Stimulated activated naive CD8-positive, alpha-beta T cell treated with anti-CD3 and anti-CD28 coated beads, Interleukin-15, Interleukin-2, amounts not matched to agents 100 ng/mL and 50 ng/mL, for 24 hours (primary cell): Measurements from ENCODE around the gene CDC27.
A peak's percentile ranks its signal among the peaks of the same experiment; 100 is the strongest.

Experiments used
- H3K27ac Mint-ChIP-seq: one replicate; pipeline ENCODE4 v1.8.0; 2021; ENCODE audit warnings: mild to moderate bottlenecking, mixed read lengths
- H3K27me3 Mint-ChIP-seq: one replicate; pipeline ENCODE4 v1.8.0; 2021; ENCODE audit warnings: mixed read lengths
- H3K36me3 Mint-ChIP-seq: one replicate; pipeline ENCODE4 v1.8.0; 2021; ENCODE audit warnings: low read depth, mixed read lengths
- H3K4me1 Mint-ChIP-seq: one replicate; pipeline ENCODE4 v1.8.0; 2021; ENCODE audit warnings: low read depth, mixed read lengths
- H3K4me3 Mint-ChIP-seq: one replicate; pipeline ENCODE4 v1.8.0; 2021; ENCODE audit warnings: mild to moderate bottlenecking, mixed read lengths
- H3K9me3 Mint-ChIP-seq: one replicate; pipeline ENCODE4 v1.8.0; 2021; ENCODE audit warnings: mixed read lengths

Gene CDC27

DNA sequence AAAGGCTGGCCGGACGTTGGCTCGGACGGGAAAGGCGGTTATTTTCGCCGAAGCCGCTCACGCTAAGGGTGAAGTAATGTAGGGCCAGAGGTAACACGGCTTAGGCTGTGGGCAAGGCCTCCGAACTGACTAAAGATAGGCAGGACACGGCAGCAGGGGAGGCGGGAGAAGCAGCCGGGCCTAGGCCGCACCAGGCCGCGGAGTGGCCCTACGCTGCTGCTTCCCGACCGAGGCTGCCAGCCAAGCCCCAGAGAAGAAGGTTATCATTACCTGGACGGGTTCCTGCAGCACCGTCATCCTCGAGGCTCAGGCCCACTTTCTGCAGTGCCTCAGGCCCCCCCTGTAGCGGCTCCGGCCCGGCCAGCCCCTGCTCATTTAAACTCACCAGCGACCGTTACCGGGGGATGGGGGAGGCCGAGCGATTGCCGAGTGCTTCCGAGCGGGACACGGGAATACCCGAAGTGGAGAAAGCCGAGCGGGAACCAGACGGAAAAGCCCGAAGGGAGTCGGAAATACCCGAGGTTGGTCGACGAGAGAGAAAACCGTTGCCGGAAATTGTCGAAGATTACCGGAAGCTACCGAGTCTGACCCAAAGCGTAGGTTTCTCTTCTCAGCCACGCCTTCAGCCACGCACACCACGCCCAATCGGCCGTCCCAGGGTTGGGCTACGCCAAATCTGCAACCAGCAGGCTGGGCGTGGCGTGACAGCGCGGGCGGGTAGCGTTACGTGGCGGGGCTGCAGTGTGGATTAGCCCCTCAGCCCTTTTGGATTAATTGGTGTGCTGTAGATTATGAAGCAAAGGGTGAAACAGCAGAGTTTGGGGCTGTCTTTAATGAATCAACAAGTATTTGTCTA lies at the start of gene CDC27:
TSS of gene CDC27 (minus strand) at position 420 of the 856 bp plus-strand sequence. CDS start at position 297, 123 bp downstream.
- no peaks in the 10 kb centered on the region for H3K27me3 Mint-ChIP-seq
- peaks cover 55% of the 10 kb centered on the region for H3K4me1 Mint-ChIP-seq
- peak within 1 kb of the TSS; percentile 96 for H3K27ac Mint-ChIP-seq
- H3K36me3 Mint-ChIP-seq = peaks cover 12% of the 10 kb centered on the region
- H3K4me3 Mint-ChIP-seq = peak within 1 kb of the TSS; percentile 95
- no peaks in the 10 kb centered on the region for H3K9me3 Mint-ChIP-seq

DNA sequence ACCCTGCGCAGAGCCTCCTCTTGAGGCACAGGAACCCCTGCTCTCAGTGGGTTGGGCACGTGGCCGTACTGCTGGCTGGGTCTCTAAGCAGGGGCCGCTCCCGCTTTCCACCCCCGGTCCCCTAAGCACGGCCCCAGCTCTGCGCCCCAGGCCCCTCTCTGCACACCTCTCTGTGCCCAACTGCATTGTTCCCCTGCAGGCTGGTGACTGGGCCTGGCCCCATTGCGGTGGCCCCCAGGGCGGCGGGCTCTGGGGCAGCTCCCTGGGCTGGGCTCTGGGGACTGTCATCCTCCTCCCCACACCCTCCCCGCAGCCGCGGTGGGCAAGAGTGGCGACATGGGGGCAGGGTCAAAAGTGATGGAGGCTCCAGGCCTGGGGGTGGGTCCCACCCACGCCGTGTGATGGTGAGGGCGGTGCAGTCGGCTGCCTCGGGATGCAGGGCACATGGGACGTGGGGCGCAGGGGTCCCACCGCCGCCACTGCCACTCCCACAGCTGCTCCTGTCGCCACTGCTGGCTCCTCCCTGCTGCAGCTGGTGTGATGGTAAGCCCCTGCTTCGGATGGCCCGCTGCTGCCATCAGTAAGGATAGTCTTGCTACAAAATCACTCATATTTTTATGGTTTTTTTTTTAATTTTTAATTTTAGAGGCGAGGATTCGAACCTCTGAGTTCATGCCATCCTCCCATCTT lies 49.4 kb upstream of the CDC27 start:
- Mint-ChIP-seq H3K4me3 (no peak overlapping the region), H3K9me3 (no peaks in the 10 kb centered on the region), H3K27me3 (no peaks in the 10 kb centered on the region), H3K36me3 (no peaks in the 10 kb centered on the region), H3K4me1 (peaks cover 10% of the 10 kb centered on the region), H3K27ac (no peak overlapping the region)

GRCh38 chr17:47237841-47238240 lies 48.7 kb upstream of the CDC27 start:
- Mint-ChIP-seq H3K9me3 (no peaks in the 10 kb centered on the region), H3K36me3 (no peaks in the 10 kb centered on the region), H3K27ac (no peak overlapping the region), H3K4me1 (peaks cover 10% of the 10 kb centered on the region), H3K27me3 (no peaks in the 10 kb centered on the region), H3K4me3 (no peak overlapping the region)

GRCh38 chr17:47235923-47236322 lies 46.8 kb upstream of the CDC27 start:
- Mint-ChIP-seq H3K4me1 (peaks cover 10% of the 10 kb centered on the region), H3K36me3 (no peaks in the 10 kb centered on the region), H3K27me3 (peaks cover under 1% of the 10 kb centered on the region), H3K9me3 (no peaks in the 10 kb centered on the region), H3K27ac (no peak overlapping the region), H3K4me3 (no peak overlapping the region)

- Mint-ChIP-seq H3K27me3 (peaks cover 4% of the 10 kb centered on the region), H3K27ac (no peak overlapping the region), H3K4me1 (peaks cover 10% of the 10 kb centered on the region), H3K36me3 (no peaks in the 10 kb centered on the region), H3K4me3 (no peak overlapping the region), H3K9me3 (no peaks in the 10 kb centered on the region)
These were observed 46.4 kb upstream of the CDC27 start for GRCh38 chr17:47235506-47235905.

GRCh38 chr17:47232465-47232864 lies 43.4 kb upstream of the CDC27 start:
- H3K27ac Mint-ChIP-seq = no peak overlapping the region
- H3K27me3 Mint-ChIP-seq = peaks cover 6% of the 10 kb centered on the region
- no peak overlapping the region for H3K4me3 Mint-ChIP-seq
- no peaks in the 10 kb centered on the region for H3K36me3 Mint-ChIP-seq
- H3K9me3 Mint-ChIP-seq = no peaks in the 10 kb centered on the region
- H3K4me1 Mint-ChIP-seq = peaks cover 15% of the 10 kb centered on the region

GRCh38 chr17:47231866-47232265 lies 42.8 kb upstream of the CDC27 start:
- no peak overlapping the region for H3K27ac Mint-ChIP-seq
- no peaks in the 10 kb centered on the region for H3K9me3 Mint-ChIP-seq
- H3K36me3 Mint-ChIP-seq = no peaks in the 10 kb centered on the region
- peaks cover 6% of the 10 kb centered on the region for H3K27me3 Mint-ChIP-seq
- H3K4me3 Mint-ChIP-seq = no peak overlapping the region
- peaks cover 15% of the 10 kb centered on the region for H3K4me1 Mint-ChIP-seq

DNA sequence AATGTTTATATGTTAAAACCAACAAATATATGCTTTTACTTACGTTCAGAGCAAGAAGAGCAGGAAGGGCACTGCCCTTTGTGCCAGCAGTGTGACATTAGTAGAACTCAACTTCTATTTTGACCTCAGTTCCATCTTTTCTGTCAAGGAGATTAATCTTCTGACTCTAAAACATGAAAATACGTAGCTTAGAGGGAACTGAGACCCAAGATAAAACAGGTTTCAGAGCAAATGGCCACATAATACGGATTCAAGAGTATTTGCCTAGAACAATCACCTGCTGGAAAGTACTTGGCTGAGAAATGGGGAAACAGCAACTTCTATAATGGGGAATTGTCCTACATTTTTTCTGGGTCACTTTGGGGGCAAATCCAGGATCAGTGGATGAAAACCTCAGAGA lies 42.2 kb upstream of the CDC27 start:
- peaks cover 6% of the 10 kb centered on the region for H3K27me3 Mint-ChIP-seq
- no peaks in the 10 kb centered on the region for H3K36me3 Mint-ChIP-seq
- H3K27ac Mint-ChIP-seq = no peak overlapping the region
- peaks cover 15% of the 10 kb centered on the region for H3K4me1 Mint-ChIP-seq
- H3K4me3 Mint-ChIP-seq = no peak overlapping the region
- no peaks in the 10 kb centered on the region for H3K9me3 Mint-ChIP-seq

DNA sequence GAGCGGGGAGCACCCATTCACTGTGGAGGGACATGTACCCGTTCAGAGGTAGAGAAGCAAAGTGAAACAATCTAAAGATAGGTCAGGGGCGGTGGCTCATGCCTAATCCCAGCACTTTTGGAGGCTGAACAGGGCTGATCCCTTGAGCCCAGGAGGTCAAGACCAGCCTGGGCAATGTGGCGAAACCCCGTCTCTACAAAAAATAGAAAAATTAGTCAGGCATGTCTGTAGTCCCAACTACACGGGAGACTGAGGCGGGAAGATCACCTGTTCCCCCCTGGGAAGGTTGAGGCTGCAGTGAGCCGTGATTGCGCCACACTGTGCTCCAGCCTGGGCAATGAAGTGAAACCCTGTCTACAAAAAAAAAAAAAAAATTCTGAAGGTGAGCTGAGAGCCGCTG lies 41.8 kb upstream of the CDC27 start:
- H3K4me3 Mint-ChIP-seq = no peak overlapping the region
- H3K4me1 Mint-ChIP-seq = peaks cover 15% of the 10 kb centered on the region
- peaks cover 6% of the 10 kb centered on the region for H3K27me3 Mint-ChIP-seq
- no peaks in the 10 kb centered on the region for H3K36me3 Mint-ChIP-seq
- no peak overlapping the region for H3K27ac Mint-ChIP-seq
- no peaks in the 10 kb centered on the region for H3K9me3 Mint-ChIP-seq

DNA sequence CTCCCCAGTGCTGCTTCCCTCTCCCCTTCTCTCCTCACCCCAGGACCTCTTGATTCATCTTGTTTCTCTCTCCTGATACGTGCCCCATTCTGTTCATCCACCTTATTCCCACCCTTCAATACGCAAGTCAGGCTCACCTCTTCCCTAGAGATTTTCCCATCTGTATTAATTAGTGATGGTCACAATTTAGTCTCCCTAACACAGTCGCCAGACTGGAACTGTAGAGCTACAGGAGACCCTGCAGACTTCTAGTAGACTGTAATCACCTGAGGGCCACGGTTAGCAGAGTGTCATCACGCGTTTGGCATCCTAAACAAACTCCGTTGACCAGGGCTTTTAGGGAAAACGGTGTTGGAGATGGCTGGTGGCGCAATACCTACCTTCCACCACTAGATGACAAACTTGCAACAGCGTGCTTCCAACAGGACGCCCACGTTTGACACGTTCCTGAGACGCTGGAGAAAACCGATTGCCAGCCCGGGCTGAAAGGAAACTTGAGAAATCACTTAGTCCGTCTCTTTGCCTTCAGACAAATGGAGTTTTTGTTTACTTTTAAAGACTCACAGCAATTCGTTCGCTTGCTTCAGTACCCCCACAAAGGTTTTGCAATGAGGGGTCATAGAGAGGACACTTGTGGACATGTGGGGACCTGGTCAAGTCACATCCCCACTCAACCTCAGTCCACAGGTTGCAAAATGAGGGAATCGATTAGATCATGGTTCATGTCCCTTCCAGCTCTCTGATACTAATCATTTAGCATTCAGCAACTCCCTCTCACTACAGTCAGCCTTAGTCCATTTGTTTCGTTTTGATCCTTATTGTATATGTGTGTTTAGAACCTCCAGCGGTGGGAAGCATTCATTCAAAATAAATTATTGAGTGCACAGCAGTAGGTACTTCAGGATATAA lies 40.7 kb upstream of the CDC27 start:
- H3K4me1 Mint-ChIP-seq = peaks cover 15% of the 10 kb centered on the region
- no peaks in the 10 kb centered on the region for H3K9me3 Mint-ChIP-seq
- no peak overlapping the region for H3K27ac Mint-ChIP-seq
- peaks cover 6% of the 10 kb centered on the region for H3K27me3 Mint-ChIP-seq
- H3K4me3 Mint-ChIP-seq = peak overlapping the region; percentile 62
- H3K36me3 Mint-ChIP-seq = no peaks in the 10 kb centered on the region

DNA sequence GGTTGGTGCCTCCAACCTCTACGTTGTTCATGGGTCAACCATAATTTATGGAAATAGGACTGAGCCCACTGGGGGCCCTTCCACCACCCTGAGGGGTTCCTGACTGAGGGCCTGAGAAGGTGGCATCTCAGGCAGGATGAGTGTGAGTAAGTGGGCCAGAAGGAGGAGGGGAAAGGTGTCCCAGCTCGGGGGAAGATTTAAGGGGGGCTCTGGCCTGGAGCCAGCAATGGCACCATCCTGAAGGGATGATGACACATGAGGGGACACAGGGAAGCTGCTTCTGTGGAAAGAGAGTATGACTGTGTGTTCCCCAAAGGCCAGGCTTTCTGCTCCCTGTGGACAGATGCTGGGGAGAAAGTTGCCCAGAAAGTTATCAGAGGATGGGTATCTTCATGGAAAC lies 38.8 kb upstream of the CDC27 start:
- Mint-ChIP-seq H3K27me3 (peaks cover 6% of the 10 kb centered on the region), H3K4me1 (peaks cover 15% of the 10 kb centered on the region), H3K36me3 (peaks cover 7% of the 10 kb centered on the region), H3K27ac (no peak overlapping the region), H3K4me3 (no peak overlapping the region), H3K9me3 (peaks cover 12% of the 10 kb centered on the region)

- H3K27me3 Mint-ChIP-seq = peaks cover 6% of the 10 kb centered on the region
- peaks cover 21% of the 10 kb centered on the region for H3K4me1 Mint-ChIP-seq
- no peak overlapping the region for H3K27ac Mint-ChIP-seq
- H3K9me3 Mint-ChIP-seq = peaks cover 12% of the 10 kb centered on the region
- H3K4me3 Mint-ChIP-seq = no peak overlapping the region
- peaks cover 7% of the 10 kb centered on the region for H3K36me3 Mint-ChIP-seq
These were observed 37.0 kb upstream of the CDC27 start for GRCh38 chr17:47225911-47226688.

DNA sequence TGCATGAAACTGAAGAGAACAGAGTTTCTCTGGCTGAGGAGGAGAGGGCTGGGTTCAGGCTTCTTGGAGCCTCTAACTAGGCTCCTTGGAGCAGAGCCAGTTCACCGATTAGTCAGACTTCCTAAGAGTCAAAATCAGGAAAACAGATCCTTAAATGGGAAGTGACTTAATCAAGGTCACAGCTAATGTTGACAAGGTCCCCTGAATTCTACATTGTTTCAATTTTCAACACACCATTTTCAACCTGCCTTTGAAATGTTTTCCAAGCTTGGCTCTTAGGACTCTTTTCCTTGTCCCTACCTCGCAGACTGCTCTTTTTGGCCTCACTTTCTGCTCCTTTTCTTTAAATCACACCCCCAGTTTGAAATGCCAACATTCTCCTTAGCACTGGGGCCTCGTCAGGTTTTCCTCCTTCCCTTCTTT lies 36.4 kb upstream of the CDC27 start:
- Mint-ChIP-seq H3K27ac (no peak overlapping the region), H3K27me3 (peaks cover under 1% of the 10 kb centered on the region), H3K4me1 (peaks cover 24% of the 10 kb centered on the region), H3K4me3 (no peak overlapping the region), H3K9me3 (peaks cover 12% of the 10 kb centered on the region), H3K36me3 (peaks cover 7% of the 10 kb centered on the region)

DNA sequence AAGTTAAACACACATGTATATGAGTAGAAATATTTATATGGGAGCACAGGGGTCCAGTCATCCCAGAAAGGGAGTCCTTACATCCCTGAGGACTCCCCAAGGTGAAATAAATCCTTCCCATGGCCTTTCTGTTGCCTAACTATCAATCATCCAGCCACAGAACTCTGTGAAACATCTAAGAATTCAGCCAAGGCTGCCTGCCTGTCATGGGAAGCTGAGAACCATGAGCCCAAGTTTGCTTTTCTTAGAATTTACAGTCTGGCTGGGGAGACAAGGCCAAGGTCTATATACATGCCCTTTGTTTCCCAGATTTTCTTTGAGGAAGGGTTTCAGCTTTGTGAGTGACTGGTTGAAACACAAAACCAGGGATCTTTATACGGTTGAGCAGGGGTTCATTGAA lies 35.9 kb upstream of the CDC27 start:
- Mint-ChIP-seq H3K4me3 (no peak overlapping the region), H3K9me3 (peaks cover 12% of the 10 kb centered on the region), H3K27me3 (no peaks in the 10 kb centered on the region), H3K27ac (no peak overlapping the region), H3K4me1 (peaks cover 24% of the 10 kb centered on the region), H3K36me3 (peaks cover 7% of the 10 kb centered on the region)
